ENCODE measurements around the gene IL21R. TPM values are rescaled to one million over a fixed set of nuclear protein-coding genes. Genes with fewer than 3 reads are reported as not detected.
A peak's percentile ranks its signal among the peaks of the same experiment; 100 is the strongest.
"Not testable (repeated sequence)": the region's sequence is repeated elsewhere in the genome, so short reads cannot be mapped to it uniquely, and the experiment has no call there.

IL21R gene
- total RNA-seq, 1 donor from 2014 or later = 84.2 TPM

- Mint-ChIP-seq H3K27me3 (ENCODE audit: low read depth) (no peaks in the 10 kb centered on the region), H3K27ac (no peak overlapping the region), H3K36me3 (ENCODE audit: low read depth) (peaks cover 10% of the 10 kb centered on the region), H3K4me1 (ENCODE audit: low read depth) (peaks cover 34% of the 10 kb centered on the region), H3K4me3 (ENCODE audit: low read depth) (no peak overlapping the region), H3K9me3 (peaks cover 13% of the 10 kb centered on the region)
- intact Hi-C loops (cut with micrococcal nuclease) = no loop called here
- DNase-seq (ENCODE audit: low spot score) = no peak
These were observed 20.7 kb upstream of the IL21R start for GRCh38 chr16:27381236-27381635.

DNA sequence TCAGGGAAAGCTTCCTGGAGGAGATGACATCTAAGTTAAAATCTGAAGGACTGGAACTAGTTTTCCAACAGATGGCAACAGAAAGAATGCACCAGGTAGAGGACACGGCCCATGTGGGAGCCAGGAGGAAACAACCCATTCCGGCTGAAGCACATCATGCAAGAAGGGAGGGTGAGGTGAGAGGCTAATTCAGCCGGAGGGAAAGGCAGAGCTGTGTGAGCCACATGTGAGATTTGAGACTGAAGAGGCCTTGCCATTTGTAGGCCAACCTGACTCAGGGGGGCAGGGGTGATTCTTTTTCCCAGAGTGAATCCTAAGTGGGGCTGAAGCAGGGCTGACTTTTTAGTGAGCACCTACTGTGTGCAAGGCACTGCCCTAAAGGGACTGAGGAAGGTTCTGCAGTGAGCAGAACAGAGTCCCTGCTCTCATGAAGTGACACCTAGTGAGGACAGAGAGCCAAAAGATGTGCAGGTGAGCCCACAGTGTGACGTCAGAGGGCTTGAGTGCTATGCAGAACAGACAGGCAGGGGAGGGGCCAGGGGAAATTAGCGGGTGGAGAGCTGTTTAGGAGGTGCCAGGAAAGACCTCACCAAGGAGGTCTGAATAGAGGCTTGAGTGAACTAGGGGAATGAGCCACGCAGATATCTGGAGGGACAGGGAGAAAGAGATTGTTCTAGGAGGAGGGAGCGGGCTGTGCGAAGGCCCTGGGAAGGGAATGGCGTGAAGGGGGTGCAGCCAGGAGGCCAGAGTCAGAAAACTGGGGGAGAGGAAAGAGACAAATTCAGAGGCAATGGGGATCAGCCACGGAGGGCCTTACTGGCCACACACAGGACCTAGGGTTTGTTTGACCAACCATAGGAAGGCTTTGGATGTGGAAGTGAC is 19.8 kb upstream of the IL21R start:
- Mint-ChIP-seq H3K27me3 (ENCODE audit: low read depth) (no peaks in the 10 kb centered on the region), H3K27ac (peak overlapping the region; percentile 29), H3K4me3 (ENCODE audit: low read depth) (no peak overlapping the region), H3K4me1 (ENCODE audit: low read depth) (peaks cover 32% of the 10 kb centered on the region), H3K9me3 (peaks cover 16% of the 10 kb centered on the region), H3K36me3 (ENCODE audit: low read depth) (peaks cover 10% of the 10 kb centered on the region)
- intact Hi-C loops (cut with micrococcal nuclease) = no loop called here
- no peak for DNase-seq (ENCODE audit: low spot score)

DNA sequence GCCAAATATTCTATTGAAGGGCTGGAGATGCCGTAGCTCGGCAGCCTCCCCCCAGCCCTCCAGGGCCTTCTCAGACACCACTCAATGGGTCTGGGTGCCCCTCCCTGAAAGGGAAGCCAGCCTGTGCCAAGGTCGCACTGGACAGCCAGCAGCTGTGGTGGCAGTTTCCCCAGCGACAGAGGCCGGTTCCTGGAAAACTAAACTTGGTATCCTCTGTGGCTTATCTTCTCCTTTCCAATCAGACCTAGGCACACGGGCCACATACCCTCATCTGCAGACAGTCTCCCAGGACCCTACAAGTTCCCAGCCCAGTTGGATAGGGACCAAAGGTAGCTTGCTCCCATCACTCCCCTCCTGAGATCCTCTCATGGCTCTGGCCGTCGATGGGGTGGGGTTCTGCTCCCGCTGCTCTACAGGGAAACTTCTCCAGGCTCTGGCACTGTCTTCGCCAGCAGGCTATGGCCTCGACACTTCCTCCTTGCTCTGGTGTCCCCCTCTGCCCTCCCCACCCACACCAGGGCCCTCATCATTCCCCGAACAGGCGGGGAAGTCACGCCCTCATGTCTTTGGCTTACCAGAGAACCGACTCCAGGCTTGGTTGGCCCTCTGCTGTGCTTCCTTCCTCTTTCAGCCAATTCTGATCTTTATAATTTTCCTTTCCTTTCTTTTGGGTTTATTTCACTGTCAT is 18.3 kb upstream of the IL21R start:
- DNase-seq (ENCODE audit: low spot score) = no peak
- Mint-ChIP-seq H3K4me1 (ENCODE audit: low read depth) (peaks cover 29% of the 10 kb centered on the region), H3K27ac (peak overlapping the region; percentile 31), H3K36me3 (ENCODE audit: low read depth) (peaks cover 10% of the 10 kb centered on the region), H3K4me3 (ENCODE audit: low read depth) (no peak overlapping the region), H3K9me3 (peaks cover 21% of the 10 kb centered on the region), H3K27me3 (ENCODE audit: low read depth) (no peaks in the 10 kb centered on the region)
- intact Hi-C loops (cut with micrococcal nuclease) = no loop called here

DNA sequence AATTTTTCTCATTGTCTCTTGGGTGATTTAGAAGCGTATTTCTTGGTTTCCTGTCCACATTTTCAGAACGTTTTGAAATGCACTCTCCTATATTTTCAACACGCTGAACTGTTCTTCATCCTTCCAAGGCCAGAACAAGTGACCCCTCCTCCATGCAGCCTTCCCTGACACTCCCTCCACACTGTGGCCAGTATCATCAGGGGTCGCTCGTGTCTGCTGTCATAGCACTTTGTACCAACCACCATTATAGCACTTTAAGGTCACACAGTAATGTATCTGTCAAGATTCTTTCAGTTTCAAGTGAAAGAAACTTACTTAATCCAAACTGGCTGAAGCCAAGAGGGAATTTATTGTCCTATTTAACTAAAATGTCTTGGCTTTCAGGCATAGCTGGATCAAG is 17.5 kb upstream of the IL21R start:
- intact Hi-C loops (cut with micrococcal nuclease) = no loop called here
- Mint-ChIP-seq H3K9me3 (peaks cover 24% of the 10 kb centered on the region), H3K4me3 (ENCODE audit: low read depth) (no peak overlapping the region), H3K27me3 (ENCODE audit: low read depth) (no peaks in the 10 kb centered on the region), H3K4me1 (ENCODE audit: low read depth) (peaks cover 28% of the 10 kb centered on the region), H3K27ac (no peak overlapping the region), H3K36me3 (ENCODE audit: low read depth) (peaks cover 12% of the 10 kb centered on the region)
- no peak for DNase-seq (ENCODE audit: low spot score)

DNA sequence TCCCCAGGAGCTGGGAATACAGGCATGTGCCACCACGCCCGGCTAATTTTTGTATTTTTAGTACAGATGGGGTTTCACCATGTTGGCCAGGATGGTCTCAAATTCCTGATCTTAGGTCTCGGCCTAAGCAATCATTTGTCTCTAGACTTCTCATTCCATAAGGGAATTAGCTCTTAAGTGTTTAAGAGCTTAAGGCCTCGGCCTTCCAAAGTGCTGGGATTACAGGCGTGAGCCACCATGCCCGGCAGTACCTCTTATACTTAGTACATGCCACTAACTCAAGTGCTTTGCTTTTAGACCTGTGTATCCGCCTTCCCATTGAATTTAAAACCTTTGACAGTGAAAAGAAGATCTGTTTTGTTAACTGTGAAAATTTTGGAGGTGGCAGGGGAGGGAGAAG is 16.6 kb upstream of the IL21R start:
- H3K4me1 Mint-ChIP-seq (ENCODE audit: low read depth) = peaks cover 27% of the 10 kb centered on the region
- no peak overlapping the region for H3K4me3 Mint-ChIP-seq (ENCODE audit: low read depth)
- H3K36me3 Mint-ChIP-seq (ENCODE audit: low read depth) = peaks cover 15% of the 10 kb centered on the region
- no peaks in the 10 kb centered on the region for H3K27me3 Mint-ChIP-seq (ENCODE audit: low read depth)
- no peak for DNase-seq (ENCODE audit: low spot score)
- H3K9me3 Mint-ChIP-seq = peaks cover 27% of the 10 kb centered on the region
- H3K27ac Mint-ChIP-seq = no peak overlapping the region
- intact Hi-C loops (cut with micrococcal nuclease) = no loop called here

DNA sequence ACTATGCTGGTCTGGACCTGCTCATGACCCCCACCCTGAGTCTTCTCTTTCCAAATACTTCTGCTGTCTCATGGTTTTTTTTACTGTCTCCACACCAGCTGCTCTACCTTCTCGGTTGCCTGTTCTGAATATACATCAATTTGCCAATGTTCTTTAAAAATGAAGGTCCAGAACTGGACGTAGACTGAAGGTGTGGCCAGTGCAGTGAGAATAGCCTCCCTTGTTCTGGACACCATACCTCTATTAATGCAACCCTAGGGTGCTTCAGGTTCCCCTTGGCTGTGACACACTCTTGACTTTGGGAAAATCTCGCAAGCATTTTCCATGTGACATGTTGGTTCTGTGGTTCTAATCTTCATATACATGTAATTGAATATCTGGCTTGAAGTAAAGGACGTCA is 15.3 kb upstream of the IL21R start:
- DNase-seq (ENCODE audit: low spot score) = no peak
- no peak overlapping the region for H3K4me3 Mint-ChIP-seq (ENCODE audit: low read depth)
- no peak overlapping the region for H3K27ac Mint-ChIP-seq
- H3K9me3 Mint-ChIP-seq = peaks cover 33% of the 10 kb centered on the region
- peaks cover 22% of the 10 kb centered on the region for H3K4me1 Mint-ChIP-seq (ENCODE audit: low read depth)
- peaks cover 21% of the 10 kb centered on the region for H3K36me3 Mint-ChIP-seq (ENCODE audit: low read depth)
- H3K27me3 Mint-ChIP-seq (ENCODE audit: low read depth) = no peaks in the 10 kb centered on the region
- intact Hi-C loops (cut with micrococcal nuclease) = no loop called here

- Mint-ChIP-seq H3K9me3 (peaks cover 44% of the 10 kb centered on the region), H3K36me3 (ENCODE audit: low read depth) (peaks cover 31% of the 10 kb centered on the region), H3K4me3 (ENCODE audit: low read depth) (no peak overlapping the region), H3K4me1 (ENCODE audit: low read depth) (peaks cover 22% of the 10 kb centered on the region), H3K27ac (peak overlapping the region; percentile 53), H3K27me3 (ENCODE audit: low read depth) (no peaks in the 10 kb centered on the region)
- intact Hi-C loops (cut with micrococcal nuclease) = no loop called here
- no peak for DNase-seq (ENCODE audit: low spot score)
These were observed 14.2 kb upstream of the IL21R start for GRCh38 chr16:27387724-27388123.

- DNase-seq (ENCODE audit: low spot score) = no peak
- H3K4me3 Mint-ChIP-seq (ENCODE audit: low read depth) = no peak overlapping the region
- H3K27me3 Mint-ChIP-seq (ENCODE audit: low read depth) = no peaks in the 10 kb centered on the region
- H3K36me3 Mint-ChIP-seq (ENCODE audit: low read depth) = peaks cover 38% of the 10 kb centered on the region
- H3K27ac Mint-ChIP-seq = no peak overlapping the region
- intact Hi-C loops (cut with micrococcal nuclease) = no loop called here
- H3K4me1 Mint-ChIP-seq (ENCODE audit: low read depth) = peaks cover 32% of the 10 kb centered on the region
- H3K9me3 Mint-ChIP-seq = peaks cover 52% of the 10 kb centered on the region
These were observed 12.6 kb upstream of the IL21R start for GRCh38 chr16:27389272-27389961.

DNA sequence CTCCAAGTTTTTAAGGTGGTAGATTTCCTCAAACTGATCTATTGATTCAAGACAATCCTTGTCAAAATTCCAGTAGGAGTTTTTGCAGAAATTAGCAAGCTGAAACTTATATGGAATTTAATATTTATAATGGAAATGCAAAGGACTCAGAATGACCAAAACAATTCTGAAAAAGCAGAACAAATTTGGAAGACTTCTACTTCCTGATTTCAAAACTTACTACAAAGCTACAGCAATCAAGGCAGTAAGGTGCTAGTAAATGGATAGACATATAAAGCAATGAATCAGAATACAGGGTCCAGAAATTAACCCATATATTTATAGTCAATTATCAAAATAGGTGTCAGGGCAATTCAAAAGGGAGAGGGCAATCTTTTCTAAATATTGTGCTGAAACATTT is 11.8 kb upstream of the IL21R start:
- H3K27ac Mint-ChIP-seq = no peak overlapping the region
- H3K9me3 Mint-ChIP-seq = peaks cover 54% of the 10 kb centered on the region
- peaks cover 36% of the 10 kb centered on the region for H3K4me1 Mint-ChIP-seq (ENCODE audit: low read depth)

DNA sequence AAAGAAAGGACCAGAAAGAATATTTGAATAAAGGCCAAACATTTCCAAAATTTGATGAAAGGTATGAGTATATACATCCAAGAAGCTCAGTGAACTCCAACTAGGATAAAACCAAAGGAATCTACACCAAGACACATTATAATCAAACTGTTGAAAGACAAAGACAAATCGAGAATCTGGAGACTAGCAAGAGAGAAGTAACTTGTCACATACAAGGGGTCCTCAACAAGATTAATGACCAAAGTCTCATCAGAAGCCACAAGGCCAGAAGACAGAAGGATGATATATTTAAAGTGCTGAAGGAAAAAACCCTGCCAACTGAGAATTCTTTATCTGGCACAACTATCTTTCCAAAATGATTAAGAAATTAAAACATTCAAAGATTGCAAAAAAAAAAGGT is 9.3 kb upstream of the IL21R start:
- Mint-ChIP-seq H3K27ac (no peak overlapping the region), H3K4me1 (ENCODE audit: low read depth) (peaks cover 34% of the 10 kb centered on the region), H3K9me3 (peaks cover 61% of the 10 kb centered on the region)

More for the DNA sequence above, 11.8 kb upstream of the IL21R start:
- peaks cover 40% of the 10 kb centered on the region for H3K36me3 Mint-ChIP-seq (ENCODE audit: low read depth)
- no peaks in the 10 kb centered on the region for H3K27me3 Mint-ChIP-seq (ENCODE audit: low read depth)
- intact Hi-C loops (cut with micrococcal nuclease) = no loop called here
- no peak for DNase-seq (ENCODE audit: low spot score)
- H3K4me3 Mint-ChIP-seq (ENCODE audit: low read depth) = no peak overlapping the region

DNA sequence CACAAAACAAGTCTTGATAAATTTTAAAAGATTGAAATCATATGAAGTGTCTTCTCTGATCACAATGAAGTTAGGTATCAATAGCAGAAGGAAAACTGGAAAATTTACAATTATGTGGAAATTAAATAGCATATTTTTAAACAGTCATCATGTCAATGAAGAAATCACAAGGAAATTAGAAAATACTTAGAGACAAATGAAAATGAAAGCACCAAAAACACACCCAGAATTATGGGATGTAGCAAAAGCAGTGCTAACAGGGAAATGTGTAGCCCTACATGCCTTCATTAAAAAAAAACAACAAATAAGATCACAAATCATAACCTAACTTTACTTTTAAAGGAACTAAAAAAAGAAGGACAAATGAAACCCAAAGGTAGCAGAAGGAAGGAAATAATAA is 7.5 kb upstream of the IL21R start:
- H3K36me3 Mint-ChIP-seq (ENCODE audit: low read depth) = peaks cover 45% of the 10 kb centered on the region

More for the DNA sequence above, 9.3 kb upstream of the IL21R start:
- intact Hi-C loops (cut with micrococcal nuclease) = no loop called here
- Mint-ChIP-seq H3K27me3 (ENCODE audit: low read depth) (no peaks in the 10 kb centered on the region), H3K4me3 (ENCODE audit: low read depth) (no peak overlapping the region), H3K36me3 (ENCODE audit: low read depth) (peaks cover 48% of the 10 kb centered on the region)
- DNase-seq (ENCODE audit: low spot score) = no peak

DNA sequence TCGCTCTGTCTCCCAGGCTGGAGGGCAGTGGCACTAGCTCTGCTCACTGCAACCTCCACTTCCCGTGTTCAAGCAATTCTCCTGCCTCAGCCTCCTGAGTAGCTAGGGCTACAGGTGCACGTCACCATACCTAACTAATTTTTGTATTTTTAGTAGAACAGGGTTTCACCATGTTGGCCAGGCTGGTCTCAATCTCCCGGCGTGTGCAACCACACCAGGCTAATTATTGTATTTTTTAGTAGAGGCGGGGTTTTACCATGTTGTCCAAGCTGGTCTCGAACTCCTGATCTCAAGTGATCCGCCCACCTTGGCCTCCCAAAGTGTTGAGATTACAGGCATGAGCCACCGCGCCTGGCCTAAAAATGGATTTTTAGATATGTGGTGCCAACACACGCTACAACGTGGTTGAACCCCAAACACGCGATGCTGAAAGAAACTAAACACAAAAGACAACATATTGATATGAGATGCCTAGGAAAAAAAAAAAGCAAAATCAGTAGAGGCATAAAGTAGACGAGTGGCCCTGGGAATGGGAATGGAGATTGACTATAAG is 3.6 kb upstream of the IL21R start:
- H3K27ac Mint-ChIP-seq; H3K4me3 Mint-ChIP-seq (ENCODE audit: low read depth); DNase-seq (ENCODE audit: low spot score); intact Hi-C loops (cut with micrococcal nuclease); H3K27me3 Mint-ChIP-seq (ENCODE audit: low read depth): not testable (repeated sequence)
- Mint-ChIP-seq H3K9me3 (peaks cover 26% of the 10 kb centered on the region), H3K4me1 (ENCODE audit: low read depth) (peaks cover 39% of the 10 kb centered on the region), H3K36me3 (ENCODE audit: low read depth) (peaks cover 36% of the 10 kb centered on the region)

More for the DNA sequence above, 7.5 kb upstream of the IL21R start:
- Mint-ChIP-seq H3K4me3 (ENCODE audit: low read depth) (no peak overlapping the region), H3K27me3 (ENCODE audit: low read depth) (no peaks in the 10 kb centered on the region), H3K9me3 (peaks cover 52% of the 10 kb centered on the region), H3K4me1 (ENCODE audit: low read depth) (peaks cover 25% of the 10 kb centered on the region), H3K27ac (peak overlapping the region; percentile 50)
- no peak for DNase-seq (ENCODE audit: low spot score)
- intact Hi-C loops (cut with micrococcal nuclease) = no loop called here
